Loucy (cell line): ENCODE measurements around the gene DNAH8.

Experiments
- H2AFZ ChIP-seq: fragments of 200-600 bp; sonication (generic); 2 replicates; pipeline ENCODE4 v1.6.0; 2016; ENCODE audit warnings: antibody characterized with exemption, mild to moderate bottlenecking, low read length, moderate library complexity
- H3F3A ChIP-seq: fragments of 200-600 bp; 2 replicates; pipeline ENCODE4 v1.6.0; 2016; ENCODE audit warnings: antibody characterized with exemption, low read depth, mild to moderate bottlenecking
- H3K27me3 ChIP-seq: fragments of 200-600 bp; sonication (generic); 2 replicates; pipeline ENCODE4 v1.6.1; 2014; ENCODE audit warnings: low read length, mild to moderate bottlenecking; ENCODE audit not compliant: insufficient read depth, poor library complexity, severe bottlenecking
- H3K36me3 ChIP-seq: fragments of 200-600 bp; sonication (generic); 2 replicates; pipeline ENCODE4 v1.6.1; 2016; ENCODE audit warnings: low read length; ENCODE audit not compliant: insufficient read depth
- H3K4me1 ChIP-seq: fragments of 200-600 bp; sonication (generic); 2 replicates; pipeline ENCODE4 v1.5.1; 2014; ENCODE audit warnings: low read length, mild to moderate bottlenecking; ENCODE audit not compliant: insufficient read depth, poor library complexity, severe bottlenecking
- H3K4me2 ChIP-seq: fragments of 200-600 bp; sonication (generic); 2 replicates; pipeline ENCODE4 v1.6.0; 2014; ENCODE audit warnings: antibody characterized with exemption, low read length, low read depth, mild to moderate bottlenecking; ENCODE audit not compliant: poor library complexity, severe bottlenecking
- H3K4me3 ChIP-seq: fragments of 200-600 bp; sonication (generic); 2 replicates; pipeline ENCODE4 v1.5.1; 2014; ENCODE audit warnings: low read length, mild to moderate bottlenecking, mixed read lengths; ENCODE audit not compliant: poor library complexity, severe bottlenecking
- H3K79me2 ChIP-seq: fragments of 200-600 bp; sonication (generic); 2 replicates; pipeline ENCODE4 v1.6.1; 2014; ENCODE audit warnings: low read length; ENCODE audit not compliant: insufficient read depth
- H3K9ac ChIP-seq: fragments of 200-600 bp; sonication (generic); 2 replicates; pipeline ENCODE4 v1.6.0; 2014; ENCODE audit warnings: mild to moderate bottlenecking, low read depth, low read length, moderate library complexity; ENCODE audit not compliant: poor library complexity, severe bottlenecking
- H3K9me2 ChIP-seq: fragments of 200-600 bp; sonication (generic); replicated peaks from 2 replicates; pipeline ENCODE4 v1.6.1; 2016; ENCODE audit warnings: low read depth, low read length, mixed read lengths
- H3K9me3 ChIP-seq: fragments of 200-600 bp; sonication (generic); 2 replicates; pipeline ENCODE4 v1.6.1; 2014; ENCODE audit warnings: mild to moderate bottlenecking, antibody characterized with exemption, low read length, low read depth; ENCODE audit not compliant: insufficient read depth
- H4K20me1 ChIP-seq: fragments of 200-600 bp; sonication (generic); 2 replicates; pipeline ENCODE4 v1.6.0; 2014; ENCODE audit warnings: antibody characterized with exemption, low read length, mild to moderate bottlenecking; ENCODE audit not compliant: insufficient read depth, poor library complexity, severe bottlenecking
- CTCF ChIP-seq: fragments of 200-600 bp; sonication (generic); conservative IDR thresholded peaks from 2 replicates; pipeline ENCODE4 v1.5.1; 2014; ENCODE audit warnings: mild to moderate bottlenecking, antibody characterized with exemption, low read length
- EZH2phosphoT487 ChIP-seq: fragments of 200-600 bp; IDR thresholded peaks from 2 replicates; pipeline ENCODE4 v1.6.1; 2018; ENCODE audit warnings: antibody characterized with exemption, mild to moderate bottlenecking, moderate library complexity, borderline replicate concordance

The DNAH8 gene

GRCh38 chr6:38984723-38985122 is 269.6 kb downstream of the DNAH8 start:
- no peaks in the 10 kb centered on the region for H4K20me1 ChIP-seq
- H3K36me3 ChIP-seq, result no peaks in the 10 kb centered on the region
- H3K9ac ChIP-seq, result no peak overlapping the region
- no peaks in the 10 kb centered on the region for H3K79me2 ChIP-seq
- H2AFZ ChIP-seq, result no peak overlapping the region
- no peak for TF ChIP-seq EZH2phosphoT487
- TF ChIP-seq CTCF, result no peak
- no peaks in the 10 kb centered on the region for H3F3A ChIP-seq
- H3K4me1 ChIP-seq, result no peaks in the 10 kb centered on the region
- no peak overlapping the region for H3K4me2 ChIP-seq
- H3K27me3 ChIP-seq, result no peaks in the 10 kb centered on the region
- no peaks in the 10 kb centered on the region for H3K9me2 ChIP-seq
- H3K9me3 ChIP-seq, result no peaks in the 10 kb centered on the region
- H3K4me3 ChIP-seq, result no peak overlapping the region

GRCh38 chr6:38985839-38986238 is 270.7 kb downstream of the DNAH8 start:
- TF ChIP-seq CTCF (no peak), EZH2phosphoT487 (no peak)
- no peaks in the 10 kb centered on the region for H3K79me2 ChIP-seq
- no peak overlapping the region for H3K4me3 ChIP-seq
- H2AFZ ChIP-seq, result no peak overlapping the region
- H3K36me3 ChIP-seq, result no peaks in the 10 kb centered on the region
- H4K20me1 ChIP-seq, result no peaks in the 10 kb centered on the region
- no peak overlapping the region for H3K9ac ChIP-seq
- H3K27me3 ChIP-seq, result no peaks in the 10 kb centered on the region
- H3K9me2 ChIP-seq, result no peaks in the 10 kb centered on the region
- no peaks in the 10 kb centered on the region for H3K9me3 ChIP-seq
- H3F3A ChIP-seq, result no peaks in the 10 kb centered on the region
- no peak overlapping the region for H3K4me2 ChIP-seq
- no peaks in the 10 kb centered on the region for H3K4me1 ChIP-seq

DNA sequence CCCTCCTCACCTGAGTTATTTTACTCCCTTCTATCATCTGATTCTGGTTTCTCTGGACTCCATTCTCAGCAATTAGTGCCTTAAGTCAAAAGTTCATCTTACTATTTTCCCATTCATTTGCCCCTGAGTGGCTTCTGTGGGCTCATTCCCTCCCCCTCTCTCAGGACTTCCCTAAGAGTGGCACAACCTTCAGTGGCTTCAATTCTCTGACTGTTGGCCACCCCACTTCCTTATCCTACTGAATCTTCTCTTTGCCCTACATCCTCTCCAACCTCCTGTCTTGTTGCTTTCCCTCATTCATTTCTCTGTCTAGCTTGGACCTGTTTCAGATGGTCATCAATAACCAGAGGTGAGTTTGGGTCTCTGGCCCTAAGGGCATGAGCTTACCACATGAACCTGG is 272.4 kb downstream of the DNAH8 start:
- H3K9me3 ChIP-seq, result no peaks in the 10 kb centered on the region
- H3K36me3 ChIP-seq, result no peaks in the 10 kb centered on the region
- no peaks in the 10 kb centered on the region for H3K4me1 ChIP-seq
- H3F3A ChIP-seq, result no peaks in the 10 kb centered on the region
- no peaks in the 10 kb centered on the region for H4K20me1 ChIP-seq
- H3K79me2 ChIP-seq, result no peaks in the 10 kb centered on the region
- H3K27me3 ChIP-seq, result no peaks in the 10 kb centered on the region
- no peak overlapping the region for H3K9ac ChIP-seq
- no peak overlapping the region for H3K4me2 ChIP-seq
- TF ChIP-seq EZH2phosphoT487 (no peak), CTCF (no peak)
- H3K9me2 ChIP-seq, result no peaks in the 10 kb centered on the region
- no peak overlapping the region for H3K4me3 ChIP-seq
- no peak overlapping the region for H2AFZ ChIP-seq
